ENCODE data around the gene DSCAML1.
"Not testable (repeated sequence)": the region's sequence is repeated elsewhere in the genome, so short reads cannot be mapped to it uniquely, and the experiment has no call there.

Gene DSCAML1

DNA sequence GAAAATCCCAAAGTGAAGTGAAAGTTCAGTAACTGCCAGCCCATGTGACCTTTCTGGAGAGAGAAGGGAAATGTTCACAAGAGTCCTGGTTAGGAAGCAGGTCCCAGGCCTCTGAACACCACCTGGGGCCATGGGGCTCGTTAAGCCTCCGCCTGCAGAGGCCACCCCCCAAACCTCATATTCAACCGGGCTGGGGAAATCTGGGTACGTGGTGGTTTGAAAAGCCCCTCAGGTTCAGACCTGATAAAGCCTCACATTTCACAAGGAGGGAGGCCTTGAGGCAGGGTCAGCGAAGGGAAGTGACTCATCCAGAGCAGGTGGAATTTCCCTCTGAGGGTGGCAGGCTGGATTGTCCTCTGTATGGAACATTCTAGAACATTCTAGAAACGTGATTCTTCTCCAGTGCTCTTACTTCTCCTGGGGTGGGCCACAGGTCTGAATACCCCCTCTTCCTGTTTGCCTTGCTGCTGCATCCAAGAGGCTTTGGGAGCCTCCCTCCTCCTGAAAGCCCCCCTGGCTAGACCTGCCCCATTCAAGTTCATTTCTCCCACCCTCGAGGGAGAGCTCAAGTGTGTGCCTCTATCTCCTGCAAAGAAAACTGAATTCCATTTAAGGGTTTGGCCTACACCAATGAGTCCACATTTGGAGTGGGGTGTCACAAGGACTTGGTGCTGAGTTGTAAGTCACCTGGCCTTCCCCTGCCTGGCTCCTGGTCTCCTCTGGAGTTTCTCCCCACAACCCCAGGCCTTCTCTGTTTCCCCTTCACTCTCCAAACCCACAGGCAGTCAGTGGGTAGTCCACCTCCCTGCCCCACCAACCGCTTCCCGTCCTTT lies 21.2 kb upstream of the DSCAML1 start:
- no peak for DNase-seq

DNA sequence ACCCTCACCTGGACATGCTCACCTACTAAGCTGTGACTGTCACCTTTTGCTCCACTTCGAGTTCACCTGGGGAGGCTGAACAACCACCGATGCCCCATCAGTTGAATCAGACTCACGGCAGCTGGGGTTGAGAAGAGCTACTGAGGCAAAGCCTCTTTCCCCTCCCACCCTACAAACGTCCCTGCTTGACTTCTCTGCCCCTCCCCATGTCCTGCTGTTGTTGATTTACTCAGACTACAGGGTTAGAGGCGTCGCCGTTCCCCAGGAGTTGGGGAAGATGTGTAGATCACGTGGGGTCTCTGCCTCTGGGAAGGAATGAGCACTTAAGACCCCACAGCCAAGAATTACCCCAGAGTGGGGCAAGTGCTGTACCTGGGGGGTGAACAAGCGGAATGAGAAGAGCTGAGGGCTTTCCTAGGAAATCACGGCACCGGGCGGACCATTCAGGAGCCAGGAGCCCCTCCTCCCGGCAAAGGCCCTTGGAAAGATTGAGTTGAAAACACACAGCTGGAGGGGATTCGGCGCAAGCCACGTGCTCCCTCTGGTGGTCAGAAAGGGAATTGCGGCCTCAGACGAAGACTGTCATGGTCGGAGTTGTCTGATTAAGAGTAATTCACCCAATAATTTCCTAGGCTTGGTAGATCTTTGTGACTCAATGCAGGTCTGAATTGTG lies 20.5 kb upstream of the DSCAML1 start:
- DNase-seq = peak; percentile 19

DNA sequence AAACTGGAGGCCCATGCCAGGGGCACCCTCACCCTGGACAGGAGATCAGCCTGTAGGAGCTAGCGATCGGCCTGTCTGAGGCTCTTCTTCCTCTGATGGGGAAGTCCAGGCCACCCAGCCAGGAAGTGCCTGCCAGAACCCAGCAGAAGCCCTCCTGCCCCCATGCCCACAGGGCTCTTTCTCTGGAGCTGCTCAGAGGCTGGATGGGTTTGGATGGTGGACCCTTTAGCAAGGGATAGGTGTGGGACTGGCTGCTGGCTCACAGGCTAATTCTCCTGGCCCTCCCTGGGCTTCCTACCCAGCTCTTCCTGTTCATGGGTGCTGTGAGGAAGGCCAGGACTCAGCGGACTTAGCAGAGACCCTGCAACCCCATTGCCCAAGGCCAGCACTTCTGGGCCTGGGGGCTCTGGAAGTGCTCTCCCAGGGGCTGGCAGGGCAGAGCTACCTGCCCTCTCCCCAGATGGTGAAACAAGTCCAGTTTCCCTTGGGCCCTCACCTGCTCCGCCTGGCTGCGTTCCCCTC lies 19.9 kb upstream of the DSCAML1 start:
- DNase-seq = no peak

GRCh38 chr11:117816151-117816741 lies 19.2 kb upstream of the DSCAML1 start:
- DNase-seq = no peak

DNA sequence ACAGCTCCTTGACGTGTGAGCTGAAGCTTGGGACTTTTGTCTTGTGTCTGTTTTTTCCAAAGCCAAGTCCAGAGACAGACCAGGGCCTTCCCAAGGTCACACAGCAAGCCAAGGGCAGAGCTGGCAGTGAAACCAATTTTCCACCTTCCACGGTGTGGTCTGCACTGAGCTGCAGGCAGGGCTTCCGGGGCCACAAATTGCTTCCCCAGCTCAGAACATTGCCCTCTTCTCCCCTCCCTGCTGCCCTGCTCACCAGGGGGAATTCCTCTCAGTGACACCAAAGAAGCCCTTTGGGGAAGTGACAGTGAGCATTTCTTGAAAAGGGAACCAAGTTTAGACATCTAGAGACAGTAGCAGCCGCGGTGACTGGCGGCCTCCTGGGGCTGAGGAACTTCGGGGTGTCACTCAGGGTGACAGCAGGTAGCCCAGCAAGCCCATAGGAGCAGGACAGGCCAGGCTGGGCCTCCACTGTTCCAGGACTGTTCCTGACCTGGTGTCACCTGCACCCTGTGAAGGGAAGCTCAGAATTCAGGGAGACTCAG lies 18.3 kb upstream of the DSCAML1 start:
- no peak for DNase-seq

- no peak for DNase-seq
Observed at GRCh38 chr11:117814766-117815261, 17.8 kb upstream of the DSCAML1 start.

- no peak for DNase-seq
Observed at GRCh38 chr11:117814204-117814765, 17.3 kb upstream of the DSCAML1 start.

DNA sequence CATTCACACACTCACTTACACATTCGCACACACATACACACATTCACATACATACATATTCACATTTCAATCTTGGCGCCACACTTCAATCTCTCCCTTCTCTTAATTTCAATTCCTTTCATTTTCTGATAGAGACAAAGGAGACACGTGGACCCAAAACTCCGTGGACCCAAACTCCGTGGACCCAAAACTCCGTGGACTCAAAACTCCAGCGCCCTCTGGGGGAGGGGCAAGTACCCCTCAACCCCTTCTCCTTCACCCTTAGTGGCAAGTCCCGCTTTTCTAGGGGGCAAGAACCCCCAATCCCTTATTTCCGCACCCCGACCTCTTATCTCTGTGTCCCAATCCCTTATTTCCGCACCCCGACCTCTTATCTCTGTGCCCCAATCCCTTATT lies 13.0 kb upstream of the DSCAML1 start:
- DNase-seq = not testable (repeated sequence)

DNA sequence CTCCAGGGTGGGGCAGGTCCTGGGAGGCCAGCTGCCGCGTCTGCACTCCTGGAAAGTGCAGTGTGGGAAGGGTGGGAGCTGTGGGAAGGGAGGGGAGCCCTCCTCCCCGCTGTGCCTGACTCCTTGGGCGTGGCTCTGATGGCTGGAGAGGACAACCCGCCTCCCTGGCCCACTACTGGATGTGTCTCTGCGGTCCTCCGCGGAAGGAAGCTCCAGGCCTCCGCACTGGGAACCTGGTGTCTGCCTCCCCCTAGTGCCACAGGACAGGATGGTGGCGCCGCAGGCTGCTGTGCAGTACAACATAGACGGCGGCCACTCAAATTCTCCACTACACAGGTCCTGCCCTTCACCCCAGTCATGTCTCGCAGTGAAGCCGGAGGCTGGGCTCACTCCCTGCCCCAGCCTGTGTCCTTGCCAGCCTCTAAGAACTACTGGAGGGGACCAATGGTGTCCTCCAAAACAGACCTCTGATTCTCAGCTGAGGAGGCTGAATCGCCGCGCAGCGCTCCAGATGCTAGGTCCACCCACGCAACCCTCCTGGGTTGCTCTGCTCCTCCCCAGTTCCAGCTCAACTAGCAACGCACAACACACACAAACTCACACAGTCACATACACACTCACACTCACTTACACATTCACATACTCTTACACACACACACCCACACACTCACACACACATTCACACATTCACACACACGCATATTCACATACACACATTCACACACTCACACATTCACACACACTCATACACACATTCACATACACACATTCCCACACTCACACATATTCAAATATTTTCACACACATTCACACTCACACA lies 12.4 kb upstream of the DSCAML1 start:
- DNase-seq = no peak

GRCh38 chr11:117808784-117809183 lies 11.8 kb upstream of the DSCAML1 start:
- no peak for DNase-seq

DNA sequence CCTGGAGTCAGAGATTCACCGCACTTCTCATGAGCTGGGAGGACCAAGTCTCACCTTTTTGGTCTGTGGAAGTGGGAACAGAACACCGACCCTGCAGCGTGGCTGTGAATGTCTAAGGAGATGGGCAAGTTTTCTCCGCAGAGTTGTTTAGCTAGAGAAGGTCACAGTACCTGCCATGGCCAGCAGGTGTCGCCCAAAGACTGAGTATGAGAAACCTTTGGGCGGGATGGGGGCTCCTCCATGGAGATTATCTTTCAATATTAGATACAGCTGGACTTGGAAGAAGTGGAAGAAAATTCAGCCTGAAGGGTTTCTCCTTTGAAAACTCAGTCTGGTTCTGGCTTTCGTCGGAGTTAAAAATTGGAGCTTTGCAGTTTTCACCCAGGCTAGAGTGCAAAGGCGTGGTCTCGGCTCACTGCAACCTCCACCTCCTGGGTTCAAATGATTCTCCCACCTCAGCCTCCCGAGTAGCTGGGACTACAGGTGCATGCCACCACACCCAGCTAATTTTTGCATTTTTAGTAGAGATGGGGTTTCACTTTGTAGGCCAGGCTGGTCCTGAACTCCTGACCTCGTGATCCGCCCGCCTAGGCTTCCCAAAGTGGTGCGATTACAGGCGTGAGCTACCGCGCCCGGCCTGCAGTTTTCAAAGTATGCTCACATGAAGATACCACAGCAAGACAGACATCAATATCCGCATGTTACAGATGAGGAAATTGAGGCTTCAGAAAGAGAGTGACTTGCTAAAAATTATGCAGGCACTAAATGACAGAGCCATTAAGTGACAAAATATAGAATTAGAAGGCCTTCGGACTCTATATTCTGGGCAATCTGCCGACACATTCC lies 10.7 kb upstream of the DSCAML1 start:
- DNase-seq = peak; percentile 5

DNA sequence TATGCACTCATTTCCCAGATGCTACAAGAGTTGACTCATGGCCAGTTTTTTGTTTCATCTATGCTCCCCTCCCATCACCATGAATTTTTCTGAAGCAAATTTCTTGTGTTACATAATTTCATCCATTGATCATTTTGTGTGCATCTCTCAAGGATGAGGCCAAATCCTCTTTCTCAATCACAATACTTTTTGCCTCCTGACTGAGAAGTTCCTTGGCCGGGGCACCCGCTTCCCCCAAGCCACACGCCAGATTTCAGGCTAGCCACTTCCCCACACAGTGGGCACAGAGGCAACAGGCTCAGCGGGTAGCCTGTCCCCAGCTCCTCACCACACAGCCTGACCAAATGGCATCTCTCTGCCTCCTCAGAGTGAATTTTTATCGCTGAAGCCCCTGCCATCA lies 9.8 kb upstream of the DSCAML1 start:
- no peak for DNase-seq

DNA sequence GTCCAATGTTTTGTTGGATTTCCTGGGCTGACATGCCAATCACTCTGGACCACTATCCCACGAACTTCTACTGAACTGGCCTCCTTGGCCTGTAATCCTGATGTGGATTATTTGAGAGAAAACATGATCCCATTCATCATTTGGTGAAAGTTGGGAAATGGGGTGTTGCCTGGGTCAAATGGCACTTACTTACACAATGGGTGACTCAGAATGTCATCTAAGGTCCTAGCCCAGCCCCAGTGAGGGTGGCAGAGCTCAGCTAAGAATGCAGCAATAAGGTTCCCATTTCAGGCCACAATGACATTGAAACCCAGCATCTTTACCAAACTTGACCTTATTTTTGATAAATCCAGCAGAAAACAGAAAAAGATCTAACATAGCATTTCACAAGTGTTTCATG lies 8.0 kb upstream of the DSCAML1 start:
- DNase-seq = no peak

GRCh38 chr11:117803896-117804295 lies 6.9 kb upstream of the DSCAML1 start:
- no peak for DNase-seq

GRCh38 chr11:117799634-117800033 lies 2.6 kb upstream of the DSCAML1 start:
- DNase-seq = no peak

DNA sequence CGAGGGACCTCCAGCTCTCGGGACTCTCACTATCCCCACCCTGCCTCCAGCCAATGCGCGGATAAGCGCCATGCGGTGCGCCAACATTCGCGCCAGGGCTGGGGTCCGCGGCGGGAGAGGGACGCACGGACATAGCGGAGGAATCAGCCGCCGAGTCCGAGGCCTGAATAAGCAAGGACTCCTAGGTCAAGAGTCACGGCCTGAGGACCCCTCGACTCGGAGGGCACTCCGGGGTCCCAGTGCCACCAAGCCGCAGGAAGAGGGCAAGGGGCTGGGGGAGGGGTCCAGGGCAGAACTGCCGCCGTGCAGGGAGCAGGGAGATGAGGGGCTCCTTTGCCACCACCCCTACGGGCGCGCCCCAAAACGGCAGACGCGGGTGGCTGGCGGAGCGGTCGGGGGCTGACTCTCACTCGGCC lies 552 bp downstream of the DSCAML1 start:
- no peak for DNase-seq

- DNase-seq = no peak
Observed at GRCh38 chr11:117795638-117796455, 1.2 kb downstream of the DSCAML1 start.

DNA sequence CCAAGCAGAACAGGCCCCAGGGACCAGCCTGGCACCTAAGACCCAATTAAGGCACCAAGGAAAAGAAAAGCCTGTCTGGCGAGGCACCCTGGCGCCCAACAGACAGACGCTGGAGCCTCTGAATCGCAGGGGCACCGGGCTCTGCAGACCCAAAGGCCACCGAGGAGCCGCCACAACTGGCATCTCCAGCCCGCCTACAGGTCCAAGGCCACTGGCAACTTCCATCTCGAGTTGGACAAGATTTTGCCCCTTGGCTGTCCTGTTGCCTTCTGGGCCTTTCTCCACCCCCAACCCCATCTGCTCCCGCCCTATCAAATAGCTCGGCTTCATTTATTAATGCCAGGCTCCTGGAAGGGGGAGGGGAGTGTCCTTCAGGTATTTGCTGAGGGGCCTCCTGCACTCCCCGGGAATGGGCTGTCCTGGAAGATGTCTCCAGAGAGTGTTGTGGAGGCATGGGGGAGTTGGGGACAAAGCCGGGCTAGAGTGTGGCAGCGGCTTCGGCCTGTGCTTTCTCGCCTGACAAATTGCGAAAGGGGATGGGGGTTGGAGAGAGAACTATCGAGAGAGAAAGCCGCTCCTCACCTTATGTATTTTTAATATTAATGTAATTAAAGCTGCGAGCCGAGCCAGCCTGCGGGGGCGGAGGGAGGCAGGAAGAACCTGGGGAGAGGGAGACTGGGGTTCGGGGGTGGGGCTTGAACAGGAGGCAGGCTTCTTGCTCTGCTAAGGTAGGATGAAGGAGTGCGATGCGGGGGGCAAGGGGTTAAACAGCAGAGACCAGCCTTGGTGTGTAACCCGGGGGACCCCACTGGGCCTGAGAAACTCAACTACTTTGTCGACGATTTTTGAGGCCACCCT lies 2.0 kb downstream of the DSCAML1 start:
- no peak for DNase-seq

- DNase-seq = no peak
Observed at GRCh38 chr11:117794135-117794534, 2.9 kb downstream of the DSCAML1 start.

Data from GOT3 (cell line).